Testis (tissue), 2 donors: ENCODE measurements around the gene CLK3.

ENCODE experiments used
- POLR2A ChIP-seq: fragments of 450-650 bp; IDR thresholded peaks from one replicate; pipeline ENCODE4 v1.6.1; 2017; ENCODE audit warnings: antibody characterized with exemption, mild to moderate bottlenecking, moderate library complexity
- TF ChIP-seq, protein P1 (sequence below), 3 experiments: fragments of 450-650 bp in 2 of 3; fragments of 200-600 bp in 1 of 3; sonication (generic) in 1 of 3; IDR thresholded peaks; one replicate each; pipeline ENCODE4 v1.5.1; 2016 to 2019; ENCODE audit warnings: antibody characterized with exemption in 3 of 3, mild to moderate bottlenecking in 2 of 3, moderate library complexity in 1 of 3

DNA sequence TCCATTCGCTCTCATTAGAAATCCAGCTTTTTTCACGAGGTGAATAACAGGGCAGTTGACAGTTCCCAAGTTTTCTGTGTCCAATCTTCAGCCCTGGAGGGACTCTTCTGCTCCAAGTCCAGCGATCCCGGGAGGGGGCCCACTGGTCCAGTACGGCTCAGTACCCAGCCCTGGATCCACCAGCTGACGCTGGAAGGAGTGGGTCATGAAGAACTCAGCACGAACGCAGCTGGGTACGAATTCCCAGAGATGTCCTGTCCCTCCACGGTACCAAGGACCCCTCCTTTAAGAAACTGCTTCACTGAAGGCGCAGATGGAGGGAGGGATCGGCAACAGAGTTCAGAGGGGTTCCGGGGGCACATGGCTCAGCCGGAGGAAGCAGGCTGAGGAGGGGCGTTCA, 16.5 kb upstream of the CLK3 start:
- no peak for TF ChIP-seq POLR2A
- TF ChIP-seq, protein P1, sequence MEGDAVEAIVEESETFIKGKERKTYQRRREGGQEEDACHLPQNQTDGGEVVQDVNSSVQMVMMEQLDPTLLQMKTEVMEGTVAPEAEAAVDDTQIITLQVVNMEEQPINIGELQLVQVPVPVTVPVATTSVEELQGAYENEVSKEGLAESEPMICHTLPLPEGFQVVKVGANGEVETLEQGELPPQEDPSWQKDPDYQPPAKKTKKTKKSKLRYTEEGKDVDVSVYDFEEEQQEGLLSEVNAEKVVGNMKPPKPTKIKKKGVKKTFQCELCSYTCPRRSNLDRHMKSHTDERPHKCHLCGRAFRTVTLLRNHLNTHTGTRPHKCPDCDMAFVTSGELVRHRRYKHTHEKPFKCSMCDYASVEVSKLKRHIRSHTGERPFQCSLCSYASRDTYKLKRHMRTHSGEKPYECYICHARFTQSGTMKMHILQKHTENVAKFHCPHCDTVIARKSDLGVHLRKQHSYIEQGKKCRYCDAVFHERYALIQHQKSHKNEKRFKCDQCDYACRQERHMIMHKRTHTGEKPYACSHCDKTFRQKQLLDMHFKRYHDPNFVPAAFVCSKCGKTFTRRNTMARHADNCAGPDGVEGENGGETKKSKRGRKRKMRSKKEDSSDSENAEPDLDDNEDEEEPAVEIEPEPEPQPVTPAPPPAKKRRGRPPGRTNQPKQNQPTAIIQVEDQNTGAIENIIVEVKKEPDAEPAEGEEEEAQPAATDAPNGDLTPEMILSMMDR (IDR thresholded peaks at IDR 0.05), result no peak
